Activated T-cell treated with anti-CD3 and anti-CD28 coated beads, Interleukin-2, amount 50 U/mL, for 24 hours (primary cell): Measurements from ENCODE around the gene AMPD3.
A peak's percentile ranks its signal among the peaks of the same experiment; 100 is the strongest.

Experiments used
- DNase-seq: peaks from one replicate; pipeline ENCODE4 v3.0.0-alpha.2; 2020
- H3K27ac Mint-ChIP-seq: 2 replicates; pipeline ENCODE4 v1.8.0; 2020; ENCODE audit warnings: mild to moderate bottlenecking, mixed read lengths
- H3K27me3 Mint-ChIP-seq: 2 replicates; pipeline ENCODE4 v1.8.0; 2020; ENCODE audit warnings: mixed read lengths
- H3K36me3 Mint-ChIP-seq: 2 replicates; pipeline ENCODE4 v1.8.0; 2020; ENCODE audit warnings: low read depth, mixed read lengths
- H3K4me1 Mint-ChIP-seq: 2 replicates; pipeline ENCODE4 v1.8.0; 2020; ENCODE audit warnings: low read depth, mixed read lengths
- H3K4me3 Mint-ChIP-seq: 2 replicates; pipeline ENCODE4 v1.8.0; 2020; ENCODE audit warnings: mild to moderate bottlenecking, moderate library complexity, mixed read lengths
- H3K9me3 Mint-ChIP-seq: 2 replicates; pipeline ENCODE4 v1.8.0; 2020; ENCODE audit warnings: mixed read lengths

The AMPD3 gene

GRCh38 chr11:10484461-10485180 lies 29.6 kb downstream of the AMPD3 start:
- Mint-ChIP-seq H3K36me3 (peaks cover 69% of the 10 kb centered on the region), H3K4me3 (no peak overlapping the region), H3K9me3 (no peaks in the 10 kb centered on the region), H3K27me3 (no peaks in the 10 kb centered on the region), H3K4me1 (peaks cover 16% of the 10 kb centered on the region), H3K27ac (no peak overlapping the region)
- DNase-seq, result peak; percentile 2

DNA sequence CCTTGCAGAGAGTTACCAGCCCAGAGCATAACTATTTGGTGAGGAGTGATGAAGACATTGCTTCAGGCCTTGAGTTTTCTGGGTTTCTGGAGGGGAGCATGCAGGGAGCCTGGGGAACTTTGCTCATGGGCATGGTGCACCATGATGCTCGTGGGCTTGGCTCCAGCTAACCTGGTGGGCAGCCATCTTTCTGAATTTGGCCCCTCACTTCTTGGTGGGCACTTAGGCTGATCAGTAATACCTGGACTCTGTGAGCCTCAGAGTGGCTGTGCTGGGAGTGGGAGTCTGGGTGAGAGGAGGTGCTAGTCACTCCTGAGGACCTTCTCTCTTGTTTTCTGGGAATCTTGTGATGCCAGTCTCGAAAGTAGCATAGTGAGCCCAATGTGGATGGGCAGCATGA lies 30.6 kb downstream of the AMPD3 start:
- H3K27ac Mint-ChIP-seq, result no peak overlapping the region
- H3K36me3 Mint-ChIP-seq, result peaks cover 73% of the 10 kb centered on the region
- no peak overlapping the region for H3K4me3 Mint-ChIP-seq
- peaks cover 25% of the 10 kb centered on the region for H3K4me1 Mint-ChIP-seq
- DNase-seq, result peak; percentile 2
- no peaks in the 10 kb centered on the region for H3K9me3 Mint-ChIP-seq
- no peaks in the 10 kb centered on the region for H3K27me3 Mint-ChIP-seq

- Mint-ChIP-seq H3K4me1 (peaks cover 25% of the 10 kb centered on the region), H3K27me3 (no peaks in the 10 kb centered on the region), H3K9me3 (no peaks in the 10 kb centered on the region), H3K36me3 (peaks cover 71% of the 10 kb centered on the region), H3K27ac (peak overlapping the region; percentile 50), H3K4me3 (no peak overlapping the region)
- DNase-seq, result peak; percentile 12
These were observed 31.2 kb downstream of the AMPD3 start for GRCh38 chr11:10486161-10486840.

DNA sequence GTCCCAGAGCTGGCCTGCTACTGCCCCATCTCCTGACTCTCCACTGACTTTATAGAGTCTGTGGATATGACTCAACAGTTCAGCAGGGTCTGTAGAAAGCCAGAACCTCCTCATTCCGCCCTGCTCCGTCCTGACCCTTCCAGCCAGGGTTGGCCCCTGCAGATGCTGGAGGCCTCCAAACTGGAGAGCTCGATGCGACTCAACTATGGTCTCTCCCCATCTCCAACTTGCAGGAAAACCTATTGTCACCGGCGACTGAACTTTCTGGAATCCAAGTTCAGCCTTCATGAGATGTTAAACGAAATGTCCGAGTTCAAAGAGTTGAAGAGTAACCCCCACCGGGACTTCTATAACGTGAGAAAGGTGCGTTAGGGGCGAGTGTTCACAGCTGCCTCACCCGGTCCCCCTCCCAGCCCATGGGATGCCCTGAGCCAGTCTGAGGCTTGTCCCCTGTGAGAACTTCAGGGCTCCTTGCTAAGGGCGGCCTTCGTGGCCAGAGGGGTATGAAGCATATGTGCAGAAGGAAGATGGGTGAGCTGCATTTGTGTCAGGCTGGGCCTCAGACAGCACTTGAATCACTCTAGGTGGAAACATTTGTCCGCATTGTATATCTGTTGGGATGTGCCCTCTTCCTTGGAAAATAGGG lies 32.1 kb downstream of the AMPD3 start:
- peak overlapping the region; percentile 55 for H3K27ac Mint-ChIP-seq
- peaks cover 73% of the 10 kb centered on the region for H3K36me3 Mint-ChIP-seq
- peaks cover 25% of the 10 kb centered on the region for H3K4me1 Mint-ChIP-seq
- no peak overlapping the region for H3K4me3 Mint-ChIP-seq
- DNase-seq, result peak; percentile 21
- H3K9me3 Mint-ChIP-seq, result no peaks in the 10 kb centered on the region
- H3K27me3 Mint-ChIP-seq, result no peaks in the 10 kb centered on the region

- Mint-ChIP-seq H3K36me3 (peaks cover 78% of the 10 kb centered on the region), H3K27ac (peak overlapping the region; percentile 77), H3K9me3 (no peaks in the 10 kb centered on the region), H3K4me1 (peaks cover 25% of the 10 kb centered on the region), H3K4me3 (no peak overlapping the region), H3K27me3 (no peaks in the 10 kb centered on the region)
- peak; percentile 25 for DNase-seq
These were observed 33.3 kb downstream of the AMPD3 start for GRCh38 chr11:10488121-10488933.

GRCh38 chr11:10488934-10489691 lies 34.0 kb downstream of the AMPD3 start:
- peak overlapping the region; percentile 77 for H3K27ac Mint-ChIP-seq
- peaks cover 86% of the 10 kb centered on the region for H3K36me3 Mint-ChIP-seq
- no peaks in the 10 kb centered on the region for H3K27me3 Mint-ChIP-seq
- peaks cover 25% of the 10 kb centered on the region for H3K4me1 Mint-ChIP-seq
- H3K9me3 Mint-ChIP-seq, result no peaks in the 10 kb centered on the region
- DNase-seq, result peak; percentile 28
- H3K4me3 Mint-ChIP-seq, result no peak overlapping the region

DNA sequence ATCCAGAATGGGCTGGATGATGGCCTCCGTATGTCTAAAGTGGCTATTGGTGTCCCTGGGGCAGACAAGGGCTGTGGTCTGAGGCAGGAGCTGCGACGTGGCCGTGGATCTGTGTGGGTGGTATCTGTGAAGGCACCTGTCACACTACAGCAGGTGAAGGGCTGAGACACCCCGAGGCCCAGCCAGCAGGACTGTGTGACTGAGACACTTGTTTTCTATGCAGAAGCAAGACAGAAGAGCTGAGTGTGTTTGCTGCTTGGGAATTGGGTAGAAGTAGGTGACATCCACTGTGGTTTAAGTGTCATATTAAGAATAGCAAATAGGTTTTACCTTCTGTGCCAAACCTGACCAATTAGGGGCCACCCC lies 35.0 kb downstream of the AMPD3 start:
- peak; percentile 27 for DNase-seq
- H3K27ac Mint-ChIP-seq, result peak overlapping the region; percentile 55
- H3K36me3 Mint-ChIP-seq, result peaks cover 87% of the 10 kb centered on the region
- no peak overlapping the region for H3K4me3 Mint-ChIP-seq
- H3K4me1 Mint-ChIP-seq, result peaks cover 25% of the 10 kb centered on the region
- H3K9me3 Mint-ChIP-seq, result no peaks in the 10 kb centered on the region
- H3K27me3 Mint-ChIP-seq, result no peaks in the 10 kb centered on the region

DNA sequence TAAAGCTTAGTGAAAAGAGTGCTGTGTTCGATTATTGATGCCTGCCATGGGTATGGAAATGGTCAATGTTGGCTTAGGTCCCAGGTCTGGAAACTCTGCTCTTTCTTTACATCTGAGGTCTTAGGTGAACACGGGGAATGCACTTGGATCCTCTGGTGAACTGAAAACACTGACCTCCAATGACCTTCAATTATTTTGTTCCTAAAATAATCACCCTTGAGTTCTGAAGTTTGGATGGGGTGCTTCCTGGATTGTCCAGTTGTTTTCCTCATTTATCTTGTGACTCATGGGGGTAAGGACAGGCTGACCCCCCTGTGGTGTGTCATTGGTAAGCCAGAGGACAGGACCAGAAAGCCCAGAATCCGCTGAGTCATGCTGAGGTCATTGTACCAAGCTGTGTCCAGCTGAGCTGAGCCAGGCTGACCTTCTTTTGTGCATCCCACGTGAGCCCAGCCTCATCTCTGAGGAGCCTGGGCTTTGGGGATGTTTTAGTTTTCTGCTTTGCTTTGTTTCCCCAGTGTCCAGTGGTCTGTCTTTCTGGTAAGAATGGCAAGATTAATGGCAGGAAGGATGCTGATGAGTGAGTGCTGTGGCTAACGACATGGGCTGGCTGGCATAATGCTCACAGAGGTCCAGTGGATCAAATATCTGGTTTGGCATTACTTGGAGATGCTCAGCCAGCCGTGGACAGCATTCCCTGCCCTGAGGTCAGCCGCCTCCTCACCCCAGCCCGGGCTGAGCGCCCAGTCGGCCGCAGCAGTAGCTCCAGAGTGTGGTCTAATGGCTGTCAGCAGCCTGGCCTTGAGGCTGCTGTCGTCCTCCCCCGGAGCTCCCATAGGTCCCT lies 35.6 kb downstream of the AMPD3 start:
- peaks cover 89% of the 10 kb centered on the region for H3K36me3 Mint-ChIP-seq
- no peaks in the 10 kb centered on the region for H3K27me3 Mint-ChIP-seq
- H3K4me1 Mint-ChIP-seq, result peaks cover 25% of the 10 kb centered on the region
- peak overlapping the region; percentile 55 for H3K27ac Mint-ChIP-seq
- no peak for DNase-seq
- no peak overlapping the region for H3K4me3 Mint-ChIP-seq
- H3K9me3 Mint-ChIP-seq, result no peaks in the 10 kb centered on the region

DNA sequence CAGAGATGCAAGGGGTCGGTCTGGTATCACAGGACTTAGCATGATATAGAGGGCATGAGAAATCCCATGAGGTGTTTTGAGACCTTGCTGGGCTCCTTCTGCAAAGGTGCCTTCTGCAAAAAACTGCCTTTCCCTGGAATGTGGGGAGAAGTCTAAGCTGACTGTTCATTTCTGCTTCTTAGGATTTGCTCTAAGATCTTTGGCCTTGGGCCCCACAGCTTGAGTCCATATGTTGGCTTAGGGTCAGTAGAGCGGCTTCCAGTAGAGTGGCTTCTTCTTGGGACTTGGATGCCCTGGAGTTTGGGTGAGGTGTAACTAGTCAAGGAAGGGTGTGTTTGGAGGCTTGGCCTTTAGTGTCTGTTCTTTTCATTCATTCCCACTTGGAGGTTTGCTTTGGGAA lies 37.0 kb downstream of the AMPD3 start:
- H3K27me3 Mint-ChIP-seq, result no peaks in the 10 kb centered on the region
- H3K9me3 Mint-ChIP-seq, result no peaks in the 10 kb centered on the region
- H3K36me3 Mint-ChIP-seq, result peaks cover 88% of the 10 kb centered on the region
- no peak overlapping the region for H3K4me3 Mint-ChIP-seq
- DNase-seq, result no peak
- H3K27ac Mint-ChIP-seq, result no peak overlapping the region
- H3K4me1 Mint-ChIP-seq, result peaks cover 25% of the 10 kb centered on the region

DNA sequence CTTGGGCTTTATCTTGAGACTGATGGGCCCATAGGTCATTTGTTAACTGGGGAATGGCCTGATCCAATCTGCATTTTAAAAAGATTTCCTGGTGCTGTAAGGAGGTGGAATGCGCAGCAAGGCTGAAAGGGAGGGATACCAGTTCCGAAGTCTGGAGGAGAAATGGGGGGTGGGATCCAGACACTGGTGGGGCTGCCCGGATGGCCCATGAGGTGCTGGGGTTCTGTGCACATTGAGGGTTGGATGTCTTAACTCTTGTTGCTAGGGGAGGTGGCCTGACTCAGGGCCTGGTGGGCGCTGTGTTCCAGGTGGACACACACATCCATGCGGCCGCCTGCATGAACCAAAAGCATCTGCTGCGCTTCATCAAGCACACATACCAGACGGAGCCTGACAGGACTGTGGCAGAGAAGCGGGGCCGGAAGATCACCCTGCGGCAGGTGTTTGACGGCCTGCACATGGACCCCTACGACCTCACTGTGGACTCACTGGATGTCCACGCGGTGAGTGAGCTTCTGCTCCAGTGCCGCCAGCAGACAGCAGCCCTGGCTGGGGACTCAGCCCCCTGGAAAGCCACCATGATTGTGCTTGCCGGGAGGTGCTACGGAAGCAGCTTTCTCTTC lies 38.1 kb downstream of the AMPD3 start:
- DNase-seq, result peak; percentile 9
- H3K9me3 Mint-ChIP-seq, result no peaks in the 10 kb centered on the region
- H3K4me1 Mint-ChIP-seq, result peaks cover 21% of the 10 kb centered on the region
- peaks cover 88% of the 10 kb centered on the region for H3K36me3 Mint-ChIP-seq
- H3K27ac Mint-ChIP-seq, result peak overlapping the region; percentile 23
- no peaks in the 10 kb centered on the region for H3K27me3 Mint-ChIP-seq
- no peak overlapping the region for H3K4me3 Mint-ChIP-seq

DNA sequence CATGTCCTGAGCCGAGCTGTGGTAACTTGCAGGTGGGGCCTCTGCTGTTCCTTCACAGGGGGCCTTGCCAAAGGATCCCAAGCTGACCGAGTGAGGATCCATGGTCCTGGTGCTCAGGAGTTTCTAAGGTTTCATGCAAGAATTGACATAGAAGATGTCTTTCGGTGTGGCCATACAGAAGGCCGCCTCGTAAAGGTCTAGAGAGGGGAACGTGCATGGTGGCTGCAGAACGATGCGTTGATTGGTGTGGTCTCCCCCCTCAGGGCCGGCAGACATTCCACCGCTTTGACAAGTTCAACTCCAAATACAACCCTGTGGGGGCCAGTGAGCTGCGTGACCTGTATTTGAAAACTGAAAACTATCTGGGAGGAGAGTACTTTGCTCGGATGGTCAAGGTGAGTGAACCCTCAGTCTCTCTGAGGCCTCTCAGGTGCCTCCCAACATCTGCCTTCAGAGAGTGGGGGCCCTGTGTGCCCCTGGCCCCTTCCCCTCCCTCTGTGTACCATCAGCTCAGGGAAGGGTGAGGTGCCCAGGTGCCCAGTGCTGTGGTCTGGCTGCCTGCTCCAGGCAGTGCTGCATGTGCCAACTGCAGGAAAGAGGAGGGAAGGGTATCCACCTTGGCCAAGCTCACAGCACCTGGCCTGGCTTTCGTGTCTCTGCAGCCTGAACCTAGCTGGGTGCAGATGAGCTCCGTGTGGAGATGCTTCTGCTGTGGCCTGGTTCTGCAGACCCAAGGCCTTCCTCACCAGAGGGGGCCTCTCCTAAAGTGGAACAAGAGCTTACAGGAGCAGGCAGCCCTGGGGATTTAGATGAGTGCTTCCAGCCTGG lies 39.8 kb downstream of the AMPD3 start:
- Mint-ChIP-seq H3K9me3 (no peaks in the 10 kb centered on the region), H3K27ac (no peak overlapping the region), H3K36me3 (peaks cover 87% of the 10 kb centered on the region), H3K4me1 (peaks cover 7% of the 10 kb centered on the region), H3K4me3 (no peak overlapping the region), H3K27me3 (no peaks in the 10 kb centered on the region)
- peak; percentile 16 for DNase-seq

- no peak overlapping the region for H3K4me3 Mint-ChIP-seq
- no peak for DNase-seq
- H3K36me3 Mint-ChIP-seq, result peaks cover 87% of the 10 kb centered on the region
- H3K27ac Mint-ChIP-seq, result no peak overlapping the region
- peaks cover under 1% of the 10 kb centered on the region for H3K4me1 Mint-ChIP-seq
- H3K9me3 Mint-ChIP-seq, result no peaks in the 10 kb centered on the region
- no peaks in the 10 kb centered on the region for H3K27me3 Mint-ChIP-seq
These were observed 40.4 kb downstream of the AMPD3 start for GRCh38 chr11:10495464-10495786.
